NCI-H1930 (cell line): ENCODE results near the gene XPO5.
A peak's percentile ranks its signal among the peaks of the same experiment; 100 is the strongest.
"Not testable (repeated sequence)": the region's sequence is repeated elsewhere in the genome, so short reads cannot be mapped to it uniquely, and the experiment has no call there.

ENCODE experiments used
- DNase-seq, 2 experiments: peaks; one replicate each; lab custom pipeline; 2025; lab: John Stamatoyannopoulos, UW

The XPO5 gene

DNA sequence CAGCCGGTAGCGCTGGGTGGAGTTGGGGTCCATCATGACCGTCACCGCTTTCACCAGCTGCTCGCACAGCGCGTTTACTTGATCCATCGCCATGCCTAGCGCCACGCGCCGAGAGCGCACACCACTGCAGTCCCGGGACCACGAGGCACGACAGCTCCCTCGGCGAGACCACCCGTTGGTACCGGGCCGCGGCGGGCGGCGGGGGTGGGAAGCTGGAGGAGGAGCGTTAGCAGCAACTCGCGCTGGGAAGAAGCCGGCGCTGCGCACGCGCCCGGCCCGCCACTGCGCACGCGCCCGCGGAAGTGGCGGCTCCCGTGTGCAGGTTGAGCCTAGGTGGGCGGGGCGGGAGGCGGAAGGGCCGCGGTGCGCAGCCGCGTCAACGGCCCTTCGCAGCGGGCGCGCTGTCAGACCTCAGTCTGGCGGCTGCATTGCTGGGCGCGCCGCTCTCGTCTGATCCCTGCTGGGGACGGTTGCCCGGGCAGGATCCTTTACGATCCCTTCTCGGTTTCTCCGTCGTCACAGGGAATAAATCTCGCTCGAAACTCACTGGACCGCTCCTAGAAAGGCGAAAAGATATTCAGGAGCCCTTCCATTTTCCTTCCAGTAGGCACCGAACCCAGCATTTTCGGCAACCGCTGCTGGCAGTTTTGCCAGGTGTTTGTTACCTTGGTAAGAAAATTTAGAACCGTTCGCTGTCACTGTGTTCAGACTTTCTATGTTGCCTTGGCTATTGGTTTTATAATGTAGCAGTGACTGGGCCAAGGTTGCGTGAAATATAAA lies at the start of gene XPO5, which contains the start of gene POLH:
Gene XPO5, minus strand, starts transcription at position 267 of the 780 bp plus-strand sequence. Its CDS starts 174 bp downstream, at position 93.
Gene POLH, plus strand, starts transcription at position 414 of the 780 bp plus-strand sequence. CDS start 6,135 bp downstream, outside the sequence.
- DNase-seq, result peak; percentile 87 to 92

DNA sequence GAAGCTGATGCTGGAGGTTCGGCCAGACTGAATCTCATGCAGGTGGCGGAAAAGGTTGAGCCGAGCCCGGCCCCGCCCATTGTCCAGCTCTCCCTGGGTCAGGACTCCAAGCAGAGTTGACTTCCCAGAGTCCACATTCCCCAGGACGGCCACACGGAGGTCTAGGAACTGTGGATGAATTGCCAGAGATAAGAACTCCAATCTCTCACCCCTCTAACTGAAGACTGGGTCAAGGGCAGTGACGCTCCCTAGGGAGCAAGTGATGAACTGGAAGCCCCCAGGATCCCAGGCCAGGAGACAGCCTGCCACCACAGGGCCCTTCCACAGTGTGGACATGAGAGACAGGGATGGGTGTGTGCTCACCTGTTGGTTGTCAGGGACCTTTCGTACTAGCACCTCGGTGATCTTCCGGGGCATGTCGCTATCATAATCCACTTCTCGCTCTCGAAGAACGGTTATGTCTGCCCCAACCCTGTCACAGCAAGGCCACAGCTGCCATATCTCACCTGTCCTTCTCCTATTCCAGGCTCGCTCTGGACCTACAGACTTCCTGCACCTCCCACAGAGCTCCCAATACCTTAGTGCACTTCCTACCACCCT lies 49.7 kb upstream of the XPO5 start:
- no peak for DNase-seq

DNA sequence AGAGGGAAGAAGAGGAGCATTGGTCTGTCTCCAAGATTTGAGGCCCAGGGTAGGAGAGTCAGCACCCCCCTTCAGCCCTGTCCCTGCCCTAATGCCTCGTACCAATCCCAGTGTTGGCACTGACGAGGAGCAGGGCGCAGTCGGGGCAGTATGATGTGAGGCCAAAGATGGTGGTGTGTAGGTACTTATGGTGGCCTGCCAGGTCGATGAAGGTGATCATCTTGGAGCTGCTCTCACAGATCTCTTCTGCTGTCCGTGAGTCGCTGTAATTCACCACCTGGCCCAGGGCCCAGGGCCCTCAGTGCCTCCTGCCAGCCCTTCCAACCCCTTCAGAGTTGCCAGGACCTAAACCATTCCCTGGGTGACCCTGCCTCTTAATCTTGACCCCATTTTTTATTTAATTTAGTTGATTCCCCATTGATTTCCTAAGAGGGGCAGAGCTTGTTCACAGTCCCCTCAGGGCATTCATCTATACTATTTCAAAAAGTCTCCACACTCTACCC lies 49.0 kb upstream of the XPO5 start:
- no peak for DNase-seq

DNA sequence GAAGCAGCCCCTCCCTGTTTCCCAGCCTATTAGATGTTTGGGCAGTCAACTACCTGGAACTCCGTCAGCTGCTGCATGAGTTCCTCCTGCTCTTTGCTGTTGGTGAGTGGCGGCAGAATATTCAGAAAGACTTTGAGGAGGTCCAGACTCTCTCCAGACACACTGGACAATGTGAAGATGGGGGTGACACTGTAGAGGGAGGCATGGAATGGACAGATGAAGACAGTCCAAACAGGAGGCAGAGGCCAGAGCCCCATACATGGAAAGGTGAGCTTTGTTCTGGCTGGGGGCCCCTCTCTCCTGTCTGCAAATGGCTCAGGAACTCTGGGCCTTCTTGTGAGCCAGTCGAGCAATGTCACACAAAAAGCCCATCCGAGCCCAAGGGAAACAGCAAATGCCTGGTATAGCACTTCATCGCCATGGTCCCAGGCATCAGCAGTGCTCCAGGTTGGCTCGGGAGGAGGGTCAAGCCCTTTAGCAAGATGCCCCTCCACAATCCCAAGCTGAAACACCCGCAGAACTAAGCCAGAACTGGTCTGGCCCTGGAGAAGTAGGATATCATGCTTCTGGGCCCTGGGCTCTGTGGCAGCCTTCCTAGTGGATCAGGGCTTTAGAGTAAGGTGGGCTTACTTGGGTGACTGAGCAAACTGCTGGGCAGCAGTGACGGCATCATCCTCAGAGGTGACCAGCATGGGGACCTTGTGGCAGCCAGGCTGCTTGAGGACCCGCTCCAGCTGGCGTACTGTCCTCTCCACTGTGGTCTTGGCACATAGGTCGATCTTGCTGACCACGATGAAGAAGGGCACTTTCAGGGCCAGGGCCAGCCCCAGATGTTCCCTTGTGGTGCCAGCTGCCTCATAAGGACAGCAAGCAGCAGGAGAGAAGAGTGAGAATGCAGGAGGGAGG lies 48.3 kb upstream of the XPO5 start:
- no peak for DNase-seq

DNA sequence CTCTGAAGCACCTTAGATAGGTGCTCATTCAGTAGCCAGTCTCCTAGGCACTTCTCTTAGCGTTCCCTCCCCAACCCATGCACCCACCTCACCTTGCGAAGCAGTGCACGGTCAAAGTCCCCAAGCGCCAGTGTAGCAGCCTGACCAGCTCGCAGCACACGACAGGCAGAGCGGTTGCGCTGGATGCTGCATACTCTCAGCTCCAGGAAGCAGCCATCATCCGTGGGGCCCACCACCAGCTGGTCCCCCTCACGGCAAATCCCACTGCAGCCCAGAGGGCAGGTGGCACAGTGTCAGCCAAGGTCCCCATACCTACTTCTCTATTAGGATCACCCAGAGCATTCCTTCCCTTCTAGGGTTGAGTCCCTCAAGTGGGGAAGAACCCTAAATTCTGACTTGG lies 46.7 kb upstream of the XPO5 start:
- no peak for DNase-seq

DNA sequence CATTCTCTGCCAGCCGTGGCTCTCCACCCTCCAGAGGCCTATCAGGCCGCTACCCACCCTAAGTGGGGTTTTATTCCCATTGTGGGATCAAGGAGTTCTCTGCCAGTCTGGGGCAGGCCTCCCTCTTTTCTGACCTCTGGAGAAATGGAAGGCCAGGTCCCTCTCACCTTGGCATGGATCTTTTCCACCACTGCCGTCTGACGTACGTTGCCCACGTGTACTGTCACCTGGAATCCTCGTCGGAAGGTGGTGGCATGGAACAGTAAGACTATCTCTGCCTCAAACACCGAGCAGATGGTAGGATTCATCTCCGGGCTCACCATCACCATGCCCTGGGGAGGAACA lies 46.0 kb upstream of the XPO5 start:
- DNase-seq, result no peak

DNA sequence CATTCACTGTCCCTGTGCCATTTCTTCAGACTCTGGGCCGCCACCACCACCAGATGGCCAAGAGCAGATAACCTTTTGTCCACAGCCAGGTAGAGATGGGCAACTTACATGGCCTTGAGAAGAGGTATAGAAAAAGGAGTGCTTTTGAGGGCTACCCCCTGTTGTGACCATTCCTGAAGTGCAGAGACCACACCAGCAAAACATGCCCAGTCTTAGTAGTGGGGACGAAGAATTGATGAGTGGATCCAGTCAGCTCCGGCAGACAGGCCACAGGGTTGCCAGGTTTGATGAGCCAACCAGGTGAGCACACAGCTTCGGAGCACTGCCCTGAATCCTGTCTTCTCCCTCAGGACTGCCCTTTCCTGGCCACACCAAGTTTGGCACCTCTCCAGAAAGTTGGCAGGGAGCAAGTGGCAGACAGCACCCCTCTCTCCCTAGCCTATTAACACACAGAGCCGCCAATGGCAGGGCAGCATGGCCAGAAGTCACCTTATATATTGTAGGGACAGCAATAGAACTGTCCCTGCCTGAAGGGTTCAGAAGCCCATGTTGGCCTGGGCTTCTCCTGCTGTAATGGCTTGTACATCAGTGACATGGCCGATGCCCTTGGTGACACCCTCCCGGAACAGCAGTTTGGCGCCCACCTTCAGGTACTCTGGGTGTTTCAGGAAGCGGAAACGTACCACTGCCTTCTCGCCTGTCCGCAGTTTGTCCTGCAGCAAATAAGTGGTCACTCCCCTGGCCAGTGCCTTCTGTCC lies 45.4 kb upstream of the XPO5 start:
- DNase-seq, result no peak

DNA sequence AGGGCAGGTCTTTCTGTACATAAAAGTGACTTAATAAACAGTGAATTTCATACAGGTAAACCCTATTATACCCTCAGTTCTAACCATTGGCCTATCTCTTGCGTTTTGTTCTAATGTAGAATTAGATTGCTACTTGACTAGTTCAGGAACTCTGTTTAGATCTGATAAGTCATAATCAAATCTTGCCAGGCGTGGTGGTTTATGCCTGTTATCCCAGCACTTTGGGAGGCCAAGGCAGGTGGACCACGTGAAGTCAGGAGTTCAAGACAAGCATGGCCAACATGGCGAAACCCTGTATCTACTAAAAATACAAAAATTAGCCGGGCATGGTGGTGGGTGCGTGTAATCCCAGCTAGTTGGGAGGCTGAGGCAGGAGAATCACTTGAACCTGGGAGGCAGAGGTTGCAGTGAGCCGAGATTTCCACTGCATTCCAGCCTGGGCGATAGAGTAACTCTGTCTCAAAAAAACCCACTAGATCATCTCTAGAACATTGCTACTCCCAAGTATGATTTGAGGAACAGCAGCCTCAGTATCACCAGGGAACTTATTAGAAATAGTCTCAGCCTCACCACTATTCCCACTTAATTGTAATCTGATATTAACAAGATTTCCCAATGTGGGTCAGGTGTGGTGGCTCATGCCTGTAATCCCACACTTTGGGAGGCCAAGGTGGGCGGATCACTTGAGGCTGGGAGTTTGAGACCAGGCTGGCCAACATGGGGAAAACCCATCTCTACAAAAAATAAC lies 41.1 kb upstream of the XPO5 start:
- no peak for DNase-seq

DNA sequence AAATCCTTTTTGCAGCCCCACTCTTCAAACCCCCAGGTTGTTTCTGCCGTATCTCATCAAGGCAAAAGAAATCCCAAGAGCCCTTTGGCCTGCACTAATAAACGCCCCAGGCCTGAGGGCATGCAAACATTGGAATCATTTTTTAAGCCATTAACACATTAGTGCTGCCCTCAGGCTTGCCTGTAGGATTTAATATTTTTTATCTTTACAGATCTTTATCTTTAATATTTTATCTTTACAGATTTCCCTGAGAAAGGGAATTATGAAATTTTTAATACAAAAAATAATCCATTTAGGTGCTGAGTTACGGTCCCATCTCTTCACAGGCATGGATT lies 38.5 kb upstream of the XPO5 start:
- DNase-seq, result no peak

DNA sequence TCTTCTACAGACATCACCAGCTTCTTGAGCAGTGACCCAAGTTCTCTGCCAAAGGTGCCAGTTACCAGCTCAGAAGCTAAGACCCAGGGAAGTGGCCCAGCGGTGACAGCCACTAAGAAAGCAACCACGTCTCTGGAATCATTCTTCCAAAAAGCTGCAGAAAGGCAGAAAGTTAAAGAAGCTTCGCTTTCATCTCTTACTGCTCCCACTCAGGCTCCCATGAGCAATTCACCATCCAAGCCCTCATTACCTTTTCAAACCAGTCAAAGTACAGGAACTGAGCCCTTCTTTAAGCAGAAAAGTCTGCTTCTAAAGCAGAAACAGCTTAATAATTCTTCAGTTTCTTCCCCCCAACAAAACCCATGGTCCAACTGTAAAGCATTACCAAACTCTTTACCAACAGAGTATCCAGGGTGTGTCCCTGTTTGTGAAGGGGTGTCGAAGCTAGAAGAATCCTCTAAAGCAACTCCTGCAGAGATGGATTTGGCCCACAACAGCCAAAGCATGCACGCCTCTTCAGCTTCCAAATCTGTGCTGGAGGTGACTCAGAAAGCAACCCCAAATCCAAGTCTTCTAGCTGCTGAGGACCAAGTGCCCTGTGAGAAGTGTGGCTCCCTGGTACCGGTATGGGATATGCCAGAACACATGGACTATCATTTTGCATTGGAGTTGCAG lies 38.0 kb upstream of the XPO5 start:
- no peak for DNase-seq

DNA sequence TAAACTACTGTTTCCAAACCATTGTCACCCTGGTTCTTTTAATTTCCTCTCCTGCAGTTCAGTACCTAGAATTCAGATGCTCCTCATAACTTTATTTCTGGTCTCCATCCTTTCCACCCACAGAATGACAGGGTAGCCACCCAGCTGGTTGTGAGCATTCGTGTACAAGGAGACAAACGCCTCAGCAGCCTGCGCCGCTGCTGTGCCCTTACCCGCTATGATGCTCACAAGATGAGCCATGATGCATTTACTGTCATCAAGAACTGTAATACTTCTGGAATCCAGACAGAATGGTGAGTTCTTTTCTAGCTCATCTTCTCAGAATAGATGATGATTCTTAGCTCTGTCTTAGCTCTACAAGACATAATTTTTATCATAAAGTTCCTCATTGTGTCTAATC lies 34.6 kb upstream of the XPO5 start:
- DNase-seq, result no peak

DNA sequence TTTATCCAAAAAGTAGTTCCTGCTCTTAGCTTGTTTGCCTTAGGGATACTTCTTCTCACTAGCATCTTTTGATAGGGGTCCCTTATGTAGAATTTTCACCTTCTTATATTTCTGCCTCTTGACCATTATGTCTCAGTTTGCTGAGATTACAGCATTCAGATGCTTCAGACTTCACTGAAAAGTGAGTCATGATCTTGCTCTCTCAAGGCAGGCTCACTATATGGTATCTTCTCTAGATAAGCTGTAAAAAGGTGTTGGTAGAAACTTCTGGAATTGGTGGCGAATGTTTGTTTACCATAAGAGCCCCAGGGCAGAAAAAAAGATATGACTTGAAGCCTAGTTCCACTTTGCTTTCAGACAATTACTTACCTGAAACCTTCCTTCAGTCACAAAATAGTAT lies 33.6 kb upstream of the XPO5 start:
- no peak for DNase-seq

DNA sequence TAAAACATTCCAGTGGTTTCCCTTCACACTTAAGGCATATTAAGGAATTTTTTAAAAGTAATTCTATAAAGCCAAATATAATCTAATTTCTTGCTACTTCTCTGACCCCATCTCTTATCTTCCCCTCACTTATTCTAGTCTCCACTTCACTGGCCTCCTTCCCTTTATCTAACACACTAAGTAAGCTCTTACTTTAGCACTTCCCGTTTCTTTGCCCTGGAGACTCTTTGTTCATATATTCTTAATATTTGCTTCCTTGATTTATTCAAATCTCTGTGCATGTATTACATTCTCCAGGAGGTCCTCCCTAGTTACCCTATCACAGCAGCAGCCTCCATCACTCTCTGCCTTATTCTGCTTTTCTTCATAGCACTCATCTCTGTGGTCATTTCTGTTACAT lies 33.0 kb upstream of the XPO5 start:
- DNase-seq, result no peak

DNA sequence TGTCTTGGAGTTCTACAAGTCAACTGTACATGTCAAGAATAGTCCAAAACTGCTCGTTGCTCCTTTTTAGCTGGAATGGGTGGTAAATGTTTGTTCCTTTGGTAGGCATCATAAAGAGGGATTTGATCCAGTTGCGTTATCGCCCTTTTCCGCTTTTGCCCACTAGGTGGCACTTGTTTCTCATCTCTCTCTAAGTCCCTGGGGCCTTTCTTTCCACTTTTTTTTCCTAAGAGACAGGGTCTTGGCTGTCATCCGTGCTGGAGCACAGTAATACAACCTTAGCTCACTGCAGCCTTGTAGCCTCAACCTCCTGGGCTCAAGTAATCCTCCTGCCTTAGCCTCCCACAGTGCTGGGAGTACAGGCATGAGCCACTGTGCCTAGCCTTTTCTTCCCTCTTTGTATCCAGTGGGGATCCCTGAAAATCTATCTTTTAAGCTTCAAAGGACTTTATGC lies 32.5 kb upstream of the XPO5 start:
- peak; percentile 8 to 65 for DNase-seq

DNA sequence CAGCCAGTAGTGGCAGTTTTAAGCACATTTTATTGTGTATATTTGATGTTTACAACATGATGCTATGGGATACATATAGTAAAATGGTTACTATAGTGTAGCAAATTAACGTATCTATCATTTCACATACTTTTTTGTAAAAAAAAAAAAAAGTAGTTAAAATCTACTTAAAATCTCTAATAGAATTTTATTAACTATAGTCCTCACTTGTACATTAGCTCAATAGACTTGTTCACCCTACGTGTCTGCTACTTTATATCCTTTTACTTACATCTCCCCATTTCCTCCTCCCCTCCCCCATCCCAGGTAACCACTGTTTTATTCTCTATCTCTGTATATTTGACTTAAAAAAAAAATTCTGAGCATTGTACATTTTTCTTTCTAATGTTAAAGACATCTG lies 30.2 kb upstream of the XPO5 start:
- DNase-seq, result no peak

DNA sequence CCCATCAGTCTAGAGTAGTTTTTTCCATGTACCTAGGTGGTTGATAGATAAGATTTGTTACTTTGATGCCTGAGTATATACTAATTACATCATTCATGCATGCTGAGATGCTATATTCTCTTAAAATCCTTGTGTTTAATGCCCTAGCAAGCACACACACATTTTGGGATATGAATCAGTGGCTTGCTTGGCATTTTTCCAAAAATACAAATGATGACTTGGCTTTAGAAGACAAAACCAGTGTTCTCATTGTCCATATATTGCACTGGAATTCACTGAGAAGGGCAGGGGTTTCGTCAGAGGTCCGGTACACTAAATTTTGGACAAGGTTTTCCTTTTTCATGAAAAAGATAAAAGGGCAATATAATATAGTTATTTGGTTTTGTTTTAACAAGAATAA lies 28.3 kb upstream of the XPO5 start:
- DNase-seq, result no peak

DNA sequence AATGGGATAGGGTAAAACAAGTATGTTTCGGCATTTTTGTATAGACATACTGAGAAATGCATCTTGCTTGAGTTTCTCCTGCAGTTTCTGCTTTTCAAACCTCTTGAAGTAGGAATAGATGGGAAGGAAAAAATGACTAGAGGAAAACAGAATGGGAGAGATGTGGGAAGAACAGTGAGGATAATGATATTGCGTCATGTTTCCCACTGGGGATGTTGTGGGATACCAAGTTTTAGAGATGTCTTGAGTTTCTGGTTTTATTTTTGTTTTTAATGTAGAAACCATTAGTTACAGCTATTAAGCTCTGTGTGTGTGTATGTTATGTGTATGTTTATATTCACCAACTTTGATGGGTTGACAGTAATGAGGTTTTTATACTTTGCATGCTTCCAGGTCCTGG lies 24.8 kb upstream of the XPO5 start:
- no peak for DNase-seq

DNA sequence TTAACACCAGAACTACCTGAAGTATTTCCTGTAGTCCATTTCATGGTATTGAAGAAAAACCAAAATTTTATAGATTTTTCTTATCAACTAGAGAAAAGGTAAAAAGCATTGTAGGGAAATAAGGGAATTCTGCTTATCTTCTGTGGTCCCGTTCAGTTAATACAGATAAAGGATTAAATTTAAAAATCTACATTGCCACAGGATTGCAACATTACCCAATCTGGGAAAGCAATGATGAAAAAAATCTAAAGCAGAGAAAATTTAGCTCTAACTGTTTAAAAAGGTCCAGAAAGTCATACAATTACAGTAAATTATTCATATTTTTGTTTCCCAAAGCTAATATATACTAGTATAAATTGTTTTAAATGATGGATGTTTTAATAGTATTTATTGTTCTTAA lies 18.1 kb upstream of the XPO5 start:
- no peak for DNase-seq

DNA sequence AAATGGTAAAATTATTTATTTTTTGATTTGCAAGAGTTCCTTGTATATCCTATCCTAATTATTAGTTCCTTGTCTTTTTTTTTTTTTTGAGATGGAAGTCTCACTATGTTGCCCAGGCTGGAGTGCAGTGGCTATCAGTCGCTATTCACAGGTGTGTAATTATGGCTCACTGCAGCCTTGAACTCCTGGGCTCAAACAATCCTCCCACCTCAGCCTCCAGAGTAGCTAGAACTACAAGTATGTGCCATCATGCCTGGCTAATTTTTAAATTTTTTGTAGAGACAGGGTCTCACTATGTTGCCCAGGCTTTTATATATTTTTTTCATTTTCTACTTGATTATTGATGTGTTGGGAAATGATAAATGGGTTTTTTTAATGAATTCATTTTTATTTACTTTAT lies 13.7 kb upstream of the XPO5 start:
- DNase-seq, result not testable (repeated sequence)

DNA sequence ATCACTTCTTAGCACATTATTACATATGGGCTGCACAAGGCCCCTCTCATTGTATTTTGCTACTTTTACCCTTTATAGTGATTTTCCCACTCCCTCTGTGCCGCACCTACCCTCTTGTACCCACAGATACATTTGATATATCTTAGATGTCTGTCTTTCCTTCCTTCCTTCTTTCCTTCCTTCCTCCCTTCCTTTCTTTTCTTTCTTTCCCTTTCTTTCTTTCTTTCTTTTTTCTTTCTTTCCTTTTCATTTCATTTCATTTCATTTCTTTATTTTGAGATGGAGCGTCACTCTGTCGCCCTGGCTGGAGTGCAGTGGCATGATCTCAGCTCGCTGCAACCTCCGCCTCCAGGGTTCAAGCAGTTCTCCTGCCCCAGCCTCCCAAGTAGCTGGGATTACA lies 12.4 kb upstream of the XPO5 start:
- no peak for DNase-seq
